ENCODE data around the gene PABPN1L. TPM values are rescaled to one million over a fixed set of nuclear protein-coding genes. Genes with fewer than 3 reads are reported as not detected.
"Not testable (repeated sequence)": the region's sequence is repeated elsewhere in the genome, so short reads cannot be mapped to it uniquely, and the experiment has no call there.

Gene PABPN1L
- total RNA-seq, 1 donor from 2014 or later: not detected

DNA sequence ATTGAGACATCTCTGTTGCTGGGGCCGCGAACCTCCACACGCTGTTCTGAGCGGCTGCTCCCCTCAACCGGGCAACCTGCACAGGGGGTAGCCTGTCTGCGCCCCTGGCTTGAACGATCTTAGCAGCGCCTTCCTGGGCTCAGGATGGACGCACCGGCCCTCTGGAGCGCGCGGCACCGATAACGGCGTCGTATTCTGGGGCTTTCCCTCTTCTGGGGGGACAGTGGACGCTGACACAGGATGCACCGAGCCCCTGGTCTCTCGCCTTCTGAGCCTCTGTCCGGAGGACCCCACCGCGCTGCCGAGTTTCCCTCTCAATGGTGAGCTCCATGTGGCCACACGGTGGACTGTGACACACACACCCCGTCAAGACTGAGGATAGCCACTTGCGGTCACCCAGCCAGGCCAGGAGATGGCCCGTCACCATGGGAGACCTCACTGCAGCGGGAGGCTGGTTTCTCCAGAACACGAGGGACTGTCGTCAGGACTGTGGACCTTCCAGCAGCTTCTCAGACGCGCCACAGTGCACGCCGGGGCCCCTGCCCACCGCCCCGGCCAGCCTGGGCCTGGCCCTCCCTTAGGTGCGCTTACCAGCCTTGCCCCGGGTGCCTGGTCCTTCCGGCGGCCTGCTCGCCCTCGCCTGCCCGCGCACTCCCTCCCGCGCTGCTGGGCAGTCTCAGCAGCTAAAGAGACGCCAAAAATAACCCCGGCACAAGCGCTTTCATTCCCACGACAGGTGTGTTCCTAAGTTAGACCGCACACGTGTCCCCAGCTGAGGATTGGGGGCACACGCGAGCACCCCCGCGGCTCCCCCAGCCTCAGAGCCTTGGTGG, 30.0 kb upstream of the PABPN1L start:
- H3K4me2 ChIP-seq: no peak overlapping the region
- DNase-seq (ENCODE audit: low spot score): no peak
- H3F3A ChIP-seq (ENCODE audit: low read depth): no peaks in the 10 kb centered on the region
- H3K4me3 ChIP-seq: no peak overlapping the region
- H3K9ac ChIP-seq: no peak overlapping the region
- TF ChIP-seq EZH2 (IDR thresholded peaks at IDR 0.05) (no peak), EZH2phosphoT487 (IDR thresholded peaks at IDR 0.05) (no peak), CTCF (IDR thresholded peaks at IDR 0.05) (no peak)
- no peaks in the 10 kb centered on the region for H3K9me3 ChIP-seq (ENCODE audit: low read depth)
- no peaks in the 10 kb centered on the region for H3K79me2 ChIP-seq (ENCODE audit: low read depth)
- no peaks in the 10 kb centered on the region for H4K20me1 ChIP-seq (ENCODE audit: low read depth)
- Mint-ChIP-seq H3K4me1 (no peaks in the 10 kb centered on the region), H3K4me3 (no peak overlapping the region), H3K27me3 (ENCODE audit: insufficient read depth, low read depth) (peaks cover 3% of the 10 kb centered on the region), H3K27ac (no peak overlapping the region), H3K36me3 (no peaks in the 10 kb centered on the region), H3K9me3 (no peaks in the 10 kb centered on the region)
- H3K36me3 ChIP-seq: no peaks in the 10 kb centered on the region
- no peaks in the 10 kb centered on the region for H3K27me3 ChIP-seq
- H3K4me1 ChIP-seq: no peaks in the 10 kb centered on the region
- H2AFZ ChIP-seq (replicated peaks): no peak overlapping the region
- H3K27ac ChIP-seq: no peak overlapping the region

GRCh38 chr16:88895335-88895734, 28.9 kb upstream of the PABPN1L start:
- H3K27me3 ChIP-seq: no peaks in the 10 kb centered on the region
- no peaks in the 10 kb centered on the region for H3F3A ChIP-seq (ENCODE audit: low read depth)
- no peak overlapping the region for H3K4me3 ChIP-seq
- no peak overlapping the region for H3K4me2 ChIP-seq
- no peaks in the 10 kb centered on the region for H3K4me1 Mint-ChIP-seq
- peaks cover 4% of the 10 kb centered on the region for H3K27me3 Mint-ChIP-seq (ENCODE audit: insufficient read depth, low read depth)
- no peak overlapping the region for H3K27ac ChIP-seq
- H3K79me2 ChIP-seq (ENCODE audit: low read depth): no peaks in the 10 kb centered on the region
- no peaks in the 10 kb centered on the region for H3K36me3 ChIP-seq
- H3K9me3 Mint-ChIP-seq: peaks cover 4% of the 10 kb centered on the region
- H3K9me3 ChIP-seq (ENCODE audit: low read depth): no peaks in the 10 kb centered on the region
- H3K9ac ChIP-seq: peak overlapping the region; percentile 20
- no peak for TF ChIP-seq CTCF (IDR thresholded peaks at IDR 0.05)
- TF ChIP-seq EZH2phosphoT487 (IDR thresholded peaks at IDR 0.05): no peak
- TF ChIP-seq EZH2 (IDR thresholded peaks at IDR 0.05): no peak
- DNase-seq (ENCODE audit: low spot score): no peak
- H2AFZ ChIP-seq (replicated peaks): no peak overlapping the region
- peak overlapping the region; percentile 21 for H3K27ac Mint-ChIP-seq
- no peaks in the 10 kb centered on the region for H3K4me1 ChIP-seq
- peaks cover 2% of the 10 kb centered on the region for H3K36me3 Mint-ChIP-seq
- peak overlapping the region; percentile 53 for H3K4me3 Mint-ChIP-seq
- no peaks in the 10 kb centered on the region for H4K20me1 ChIP-seq (ENCODE audit: low read depth)

GRCh38 chr16:88894681-88895300, 28.3 kb upstream of the PABPN1L start:
- no peak overlapping the region for H3K4me3 ChIP-seq
- TF ChIP-seq CTCF (IDR thresholded peaks at IDR 0.05) (no peak), EZH2 (IDR thresholded peaks at IDR 0.05) (no peak), EZH2phosphoT487 (IDR thresholded peaks at IDR 0.05) (no peak)
- peak overlapping the region; percentile 20 for H3K9ac ChIP-seq
- H3K27ac ChIP-seq: no peak overlapping the region
- H3K36me3 ChIP-seq: no peaks in the 10 kb centered on the region
- no peaks in the 10 kb centered on the region for H3F3A ChIP-seq (ENCODE audit: low read depth)
- no peaks in the 10 kb centered on the region for H3K27me3 ChIP-seq
- no peaks in the 10 kb centered on the region for H3K79me2 ChIP-seq (ENCODE audit: low read depth)
- H3K9me3 Mint-ChIP-seq: peaks cover 4% of the 10 kb centered on the region
- peaks cover 2% of the 10 kb centered on the region for H3K36me3 Mint-ChIP-seq
- peak overlapping the region; percentile 21 for H3K27ac Mint-ChIP-seq
- H3K4me1 ChIP-seq: no peaks in the 10 kb centered on the region
- H2AFZ ChIP-seq (replicated peaks): no peak overlapping the region
- H3K4me2 ChIP-seq: no peak overlapping the region
- no peaks in the 10 kb centered on the region for H3K4me1 Mint-ChIP-seq
- H4K20me1 ChIP-seq (ENCODE audit: low read depth): no peaks in the 10 kb centered on the region
- peaks cover 4% of the 10 kb centered on the region for H3K27me3 Mint-ChIP-seq (ENCODE audit: insufficient read depth, low read depth)
- no peak overlapping the region for H3K4me3 Mint-ChIP-seq
- H3K9me3 ChIP-seq (ENCODE audit: low read depth): no peaks in the 10 kb centered on the region
- DNase-seq (ENCODE audit: low spot score): no peak

DNA sequence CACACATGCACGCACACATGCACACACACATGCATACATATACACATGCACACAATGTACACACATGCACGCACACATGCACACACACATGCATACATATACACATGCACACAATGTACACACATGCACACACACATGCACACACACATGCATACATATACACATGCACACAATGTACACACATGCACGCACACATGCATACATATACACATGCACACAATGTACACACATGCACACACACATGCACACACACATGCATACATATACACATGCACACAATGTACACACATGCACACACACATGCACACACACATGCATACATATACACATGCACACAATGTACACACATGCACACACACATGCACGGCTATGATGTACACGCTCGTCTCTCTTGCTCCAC, 27.8 kb upstream of the PABPN1L start:
- not testable (repeated sequence) for H3K27me3 ChIP-seq

More for the DNA sequence above, 27.8 kb upstream of the PABPN1L start:
- not testable (repeated sequence) for H3K4me3 Mint-ChIP-seq; H3K9me3 Mint-ChIP-seq; H3K27ac ChIP-seq; H3K36me3 Mint-ChIP-seq; H2AFZ ChIP-seq (replicated peaks); H4K20me1 ChIP-seq (ENCODE audit: low read depth); H3K4me1 ChIP-seq; H3F3A ChIP-seq (ENCODE audit: low read depth); H3K4me1 Mint-ChIP-seq; H3K36me3 ChIP-seq; H3K9ac ChIP-seq; H3K27ac Mint-ChIP-seq; H3K4me2 ChIP-seq; H3K9me3 ChIP-seq (ENCODE audit: low read depth); H3K79me2 ChIP-seq (ENCODE audit: low read depth); H3K27me3 Mint-ChIP-seq (ENCODE audit: insufficient read depth, low read depth); H3K4me3 ChIP-seq; DNase-seq (ENCODE audit: low spot score)

Data from neural progenitor cell (in vitro differentiated cells).